ENCODE results near the gene MAGEA6. TPM values are rescaled to one million over a fixed set of nuclear protein-coding genes. Genes with fewer than 3 reads are reported as not detected.

MAGEA6 gene
- total RNA-seq, 4 donors from 2014 or later, result not detected

- TF ChIP-seq CTCF (IDR thresholded peaks at IDR 0.05; ENCODE audit: low read depth), result no peak
Observed at GRCh38 chrX:152733261-152733975, 36.1 kb downstream of the MAGEA6 start, which contains the start of the genes CSAG1 and MAGEA12. Gene CSAG1, minus strand, starts transcription at chrX:152733721. Its CDS starts 1,261 bp downstream, at chrX:152732460. Gene MAGEA12, plus strand, starts transcription at chrX:152733757. Its CDS starts 2,405 bp downstream, at chrX:152736162.

GRCh38 chrX:152725409-152725808 is 44.1 kb downstream of the MAGEA6 start:
- TF ChIP-seq CTCF (IDR thresholded peaks at IDR 0.05; ENCODE audit: low read depth), result no peak

Other genes starting within 250 kb of the MAGEA6 start
- not detected for gene GABRQ, start 131.8 kb downstream of the MAGEA6 start, total RNA-seq
- not detected for gene MAGEA3, start 70.9 kb downstream of the MAGEA6 start, total RNA-seq
- not detected for gene CSAG2, start 60.4 kb downstream of the MAGEA6 start, total RNA-seq
- gene MAGEA2B, start 55.1 kb downstream of the MAGEA6 start, total RNA-seq, result not detected
- not detected for gene CSAG1, start 36.0 kb downstream of the MAGEA6 start, total RNA-seq
- gene MAGEA12, start 35.9 kb downstream of the MAGEA6 start, total RNA-seq, result not detected
- not detected for gene MAGEA2, start 15.8 kb downstream of the MAGEA6 start, total RNA-seq
- not detected for gene CSAG3, start 10.5 kb downstream of the MAGEA6 start, total RNA-seq
- 10 to 100 TPM; 11.5 to 23.2 (median 20.7) TPM for gene CETN2, start 61.1 kb upstream of the MAGEA6 start, total RNA-seq
- gene NSDHL, start 61.4 kb upstream of the MAGEA6 start, total RNA-seq, result 10 to 100 TPM; 17.8 to 38.8 (median 26.9) TPM
- gene ZNF185, start 128.4 kb upstream of the MAGEA6 start, total RNA-seq, result 1 to 10 TPM; 3.6 to 7.0 (median 5.8) TPM
- gene PNMA5, start 224.4 kb upstream of the MAGEA6 start, total RNA-seq, result not detected

Measured in subcutaneous adipose tissue (tissue), 4 donors.